ENCODE results near the gene FBXW7. TPM values are rescaled to one million over a fixed set of nuclear protein-coding genes. Genes with fewer than 3 reads are reported as not detected.

The FBXW7 gene
- total RNA-seq, 3 donors from 2014 or later, result 55.7 to 247 (median 117) TPM

GRCh38 chr4:152346526-152346925, 189.4 kb downstream of the FBXW7 start:
- H3K4me1 ChIP-seq, result no peaks in the 10 kb centered on the region
- H3K27ac ChIP-seq, result no peak overlapping the region
- H3K27me3 ChIP-seq, result no peaks in the 10 kb centered on the region
- TF ChIP-seq POLR2AphosphoS5 (IDR thresholded peaks at IDR 0.05), result no peak
- intact Hi-C loops (cut with DNase I; ENCODE audit: low total_unique reads), result no loop called here
- H3K4me3 ChIP-seq, result no peak overlapping the region
- H3K9me3 ChIP-seq, result no peaks in the 10 kb centered on the region
- no peaks in the 10 kb centered on the region for H3K36me3 ChIP-seq
- DNase-seq (ENCODE audit: low spot score in 2 of 2), result no peak

- no peaks in the 10 kb centered on the region for H3K9me3 ChIP-seq
- H3K4me3 ChIP-seq, result no peak overlapping the region
- no peaks in the 10 kb centered on the region for H3K4me1 ChIP-seq
- no peak for DNase-seq (ENCODE audit: low spot score in 2 of 2)
- no peaks in the 10 kb centered on the region for H3K27me3 ChIP-seq
- intact Hi-C loops (cut with DNase I; ENCODE audit: low total_unique reads), result no loop called here
- H3K36me3 ChIP-seq, result no peaks in the 10 kb centered on the region
- TF ChIP-seq CTCF (IDR thresholded peaks at IDR 0.05) (no peak), POLR2A (IDR thresholded peaks at IDR 0.05) (no peak), POLR2AphosphoS5 (IDR thresholded peaks at IDR 0.05) (no peak)
- no peak overlapping the region for H3K27ac ChIP-seq
Observed at GRCh38 chr4:152344001-152344400, 191.9 kb downstream of the FBXW7 start.

GRCh38 chr4:152342293-152342692, 193.6 kb downstream of the FBXW7 start:
- Histone ChIP-seq H3K27me3 (no peaks in the 10 kb centered on the region), H3K9me3 (no peaks in the 10 kb centered on the region), H3K27ac (no peak overlapping the region), H3K4me1 (no peaks in the 10 kb centered on the region), H3K36me3 (no peaks in the 10 kb centered on the region), H3K4me3 (no peak overlapping the region)
- TF ChIP-seq POLR2AphosphoS5 (IDR thresholded peaks at IDR 0.05) (no peak), POLR2A (IDR thresholded peaks at IDR 0.05) (no peak), CTCF (IDR thresholded peaks at IDR 0.05) (no peak)
- intact Hi-C loops (cut with DNase I; ENCODE audit: low total_unique reads), result no loop called here
- DNase-seq (ENCODE audit: low spot score in 2 of 2), result no peak

GRCh38 chr4:152340818-152341217, 195.1 kb downstream of the FBXW7 start:
- H3K27ac ChIP-seq, result no peak overlapping the region
- no peak for DNase-seq (ENCODE audit: low spot score in 2 of 2)
- TF ChIP-seq POLR2A (IDR thresholded peaks at IDR 0.05), result no peak
- H3K36me3 ChIP-seq, result no peaks in the 10 kb centered on the region
- H3K9me3 ChIP-seq, result no peaks in the 10 kb centered on the region
- intact Hi-C loops (cut with DNase I; ENCODE audit: low total_unique reads), result no loop called here
- no peaks in the 10 kb centered on the region for H3K4me1 ChIP-seq
- no peaks in the 10 kb centered on the region for H3K27me3 ChIP-seq
- H3K4me3 ChIP-seq, result no peak overlapping the region

GRCh38 chr4:152339576-152339975, 196.3 kb downstream of the FBXW7 start:
- H3K27ac ChIP-seq, result no peak overlapping the region
- DNase-seq (ENCODE audit: low spot score in 2 of 2), result no peak

GRCh38 chr4:152334931-152335330, 201.0 kb downstream of the FBXW7 start:
- no peak for DNase-seq (ENCODE audit: low spot score in 2 of 2)
- H3K9me3 ChIP-seq, result no peaks in the 10 kb centered on the region
- no peaks in the 10 kb centered on the region for H3K36me3 ChIP-seq
- intact Hi-C loops (cut with DNase I; ENCODE audit: low total_unique reads), result no loop called here
- TF ChIP-seq POLR2AphosphoS5 (IDR thresholded peaks at IDR 0.05) (no peak), POLR2A (IDR thresholded peaks at IDR 0.05) (no peak), CTCF (IDR thresholded peaks at IDR 0.05) (no peak)
- H3K4me1 ChIP-seq, result no peaks in the 10 kb centered on the region
- no peaks in the 10 kb centered on the region for H3K27me3 ChIP-seq
- no peak overlapping the region for H3K27ac ChIP-seq
- H3K4me3 ChIP-seq, result no peak overlapping the region

More at GRCh38 chr4:152339576-152339975, 196.3 kb downstream of the FBXW7 start:
- H3K4me3 ChIP-seq, result no peak overlapping the region
- no peak for TF ChIP-seq POLR2A (IDR thresholded peaks at IDR 0.05)
- TF ChIP-seq POLR2AphosphoS5 (IDR thresholded peaks at IDR 0.05), result no peak
- TF ChIP-seq CTCF (IDR thresholded peaks at IDR 0.05), result no peak
- H3K36me3 ChIP-seq, result no peaks in the 10 kb centered on the region
- intact Hi-C loops (cut with DNase I; ENCODE audit: low total_unique reads), result no loop called here
- H3K4me1 ChIP-seq, result no peaks in the 10 kb centered on the region
- no peaks in the 10 kb centered on the region for H3K27me3 ChIP-seq
- no peaks in the 10 kb centered on the region for H3K9me3 ChIP-seq

All from breast epithelium (tissue), 4 donors.